ENCODE data around the gene UTF1. TPM values are rescaled to one million over a fixed set of nuclear protein-coding genes. Genes with fewer than 3 reads are reported as not detected.

The UTF1 gene
- total RNA-seq, 1 experiment from 2014 or later, result not detected

GRCh38 chr10:133269367-133269766 is 39.4 kb downstream of the UTF1 start:
- Histone ChIP-seq H3K4me1 (replicated peaks) (no peaks in the 10 kb centered on the region), H3K27me3 (replicated peaks) (no peaks in the 10 kb centered on the region), H3K36me3 (no peaks in the 10 kb centered on the region), H3K27ac (no peak overlapping the region), H3K4me3 (no peak overlapping the region), H3K9me3 (replicated peaks) (no peaks in the 10 kb centered on the region)
- no peak for DNase-seq (ENCODE audit: low read depth in 1 of 2, low spot score in 2 of 2)

- Histone ChIP-seq H3K27me3 (replicated peaks) (no peaks in the 10 kb centered on the region; the same call in 1 of the 2 replicates), H3K9me3 (replicated peaks) (no peaks in the 10 kb centered on the region)
These were observed 40.2 kb downstream of the UTF1 start for GRCh38 chr10:133270204-133270603.

GRCh38 chr10:133270773-133271297 is 40.8 kb downstream of the UTF1 start:
- Histone ChIP-seq H3K9me3 (replicated peaks) (no peaks in the 10 kb centered on the region), H3K36me3 (no peaks in the 10 kb centered on the region), H3K27ac (no peak overlapping the region), H3K4me3 (no peak overlapping the region), H3K4me1 (replicated peaks) (no peaks in the 10 kb centered on the region), H3K27me3 (replicated peaks) (peaks cover 6% of the 10 kb centered on the region; the same call in 1 of the 2 replicates)
- no peak for DNase-seq (ENCODE audit: low read depth in 1 of 2, low spot score in 2 of 2)

More at GRCh38 chr10:133270204-133270603, 40.2 kb downstream of the UTF1 start:
- no peak overlapping the region for H3K27ac ChIP-seq
- DNase-seq (ENCODE audit: low read depth in 1 of 2, low spot score in 2 of 2), result no peak
- no peak overlapping the region for H3K4me3 ChIP-seq
- no peaks in the 10 kb centered on the region for H3K4me1 ChIP-seq (replicated peaks)
- H3K36me3 ChIP-seq, result no peaks in the 10 kb centered on the region

- Histone ChIP-seq H3K9me3 (replicated peaks) (no peaks in the 10 kb centered on the region), H3K27ac (no peak overlapping the region), H3K36me3 (no peaks in the 10 kb centered on the region), H3K4me1 (replicated peaks) (no peaks in the 10 kb centered on the region), H3K27me3 (replicated peaks) (peaks cover 15% of the 10 kb centered on the region), H3K4me3 (no peak overlapping the region)
- no peak for DNase-seq (ENCODE audit: low read depth in 1 of 2, low spot score in 2 of 2)
These were observed 41.7 kb downstream of the UTF1 start for GRCh38 chr10:133271521-133272300.

GRCh38 chr10:133272301-133272963 is 42.4 kb downstream of the UTF1 start:
- Histone ChIP-seq H3K27me3 (replicated peaks) (peaks cover 17% of the 10 kb centered on the region), H3K4me3 (no peak overlapping the region), H3K4me1 (replicated peaks) (no peaks in the 10 kb centered on the region), H3K9me3 (replicated peaks) (no peaks in the 10 kb centered on the region), H3K36me3 (no peaks in the 10 kb centered on the region), H3K27ac (no peak overlapping the region)
- no peak for DNase-seq (ENCODE audit: low read depth in 1 of 2, low spot score in 2 of 2)

GRCh38 chr10:133272964-133273420 is 43.0 kb downstream of the UTF1 start:
- Histone ChIP-seq H3K4me1 (replicated peaks) (no peaks in the 10 kb centered on the region), H3K27ac (no peak overlapping the region), H3K4me3 (no peak overlapping the region), H3K27me3 (replicated peaks) (peaks cover 17% of the 10 kb centered on the region), H3K9me3 (replicated peaks) (no peaks in the 10 kb centered on the region), H3K36me3 (no peaks in the 10 kb centered on the region)
- DNase-seq (ENCODE audit: low read depth in 1 of 2, low spot score in 2 of 2), result no peak

GRCh38 chr10:133273534-133274143 is 43.6 kb downstream of the UTF1 start:
- peaks cover 2% of the 10 kb centered on the region for H3K36me3 ChIP-seq
- H3K4me1 ChIP-seq (replicated peaks), result no peaks in the 10 kb centered on the region
- no peak overlapping the region for H3K27ac ChIP-seq
- no peak for DNase-seq (ENCODE audit: low read depth in 1 of 2, low spot score in 2 of 2)
- no peaks in the 10 kb centered on the region for H3K9me3 ChIP-seq (replicated peaks)
- H3K4me3 ChIP-seq, result no peak overlapping the region
- peaks cover 17% of the 10 kb centered on the region for H3K27me3 ChIP-seq (replicated peaks)

- H3K9me3 ChIP-seq (replicated peaks), result no peaks in the 10 kb centered on the region
- no peaks in the 10 kb centered on the region for H3K4me1 ChIP-seq (replicated peaks)
- no peak overlapping the region for H3K4me3 ChIP-seq
- H3K27me3 ChIP-seq (replicated peaks), result peaks cover 17% of the 10 kb centered on the region
- no peak for DNase-seq (ENCODE audit: low read depth in 1 of 2, low spot score in 2 of 2)
- peaks cover 13% of the 10 kb centered on the region for H3K36me3 ChIP-seq
- no peak overlapping the region for H3K27ac ChIP-seq
These were observed 45.0 kb downstream of the UTF1 start for GRCh38 chr10:133274751-133275683.

GRCh38 chr10:133275684-133276092 is 45.7 kb downstream of the UTF1 start:
- Histone ChIP-seq H3K4me3 (no peak overlapping the region), H3K36me3 (peaks cover 13% of the 10 kb centered on the region), H3K9me3 (replicated peaks) (no peaks in the 10 kb centered on the region), H3K4me1 (replicated peaks) (no peaks in the 10 kb centered on the region), H3K27ac (no peak overlapping the region), H3K27me3 (replicated peaks) (peaks cover 17% of the 10 kb centered on the region)
- DNase-seq (ENCODE audit: low read depth in 1 of 2, low spot score in 2 of 2), result no peak

GRCh38 chr10:133276100-133276434 is 46.0 kb downstream of the UTF1 start:
- Histone ChIP-seq H3K36me3 (peaks cover 13% of the 10 kb centered on the region), H3K4me1 (replicated peaks) (no peaks in the 10 kb centered on the region), H3K9me3 (replicated peaks) (no peaks in the 10 kb centered on the region), H3K27me3 (replicated peaks) (peaks cover 17% of the 10 kb centered on the region), H3K4me3 (no peak overlapping the region), H3K27ac (no peak overlapping the region)
- no peak for DNase-seq (ENCODE audit: low read depth in 1 of 2, low spot score in 2 of 2)

GRCh38 chr10:133276435-133277201 is 46.6 kb downstream of the UTF1 start, which contains the start of gene ADAM8:
TSS of gene ADAM8 (minus strand) at chr10:133276868. CDS start at chr10:133276817, 51 bp downstream.
- no peaks in the 10 kb centered on the region for H3K9me3 ChIP-seq (replicated peaks)
- H3K4me1 ChIP-seq (replicated peaks), result no peaks in the 10 kb centered on the region
- DNase-seq (ENCODE audit: low read depth in 1 of 2, low spot score in 2 of 2), result no peak
- H3K4me3 ChIP-seq, result no peak within 1 kb of the TSS
- peaks cover 17% of the 10 kb centered on the region for H3K27me3 ChIP-seq (replicated peaks)
- peaks cover 18% of the 10 kb centered on the region for H3K36me3 ChIP-seq
- H3K27ac ChIP-seq, result no peak within 1 kb of the TSS

- H3K4me3 ChIP-seq, result no peak overlapping the region
These were observed 47.4 kb downstream of the UTF1 start for GRCh38 chr10:133277277-133277992.

More at GRCh38 chr10:133277277-133277992, 47.4 kb downstream of the UTF1 start:
- H3K36me3 ChIP-seq, result peaks cover 26% of the 10 kb centered on the region
- H3K27me3 ChIP-seq (replicated peaks), result peaks cover 17% of the 10 kb centered on the region
- H3K27ac ChIP-seq, result no peak overlapping the region
- no peaks in the 10 kb centered on the region for H3K4me1 ChIP-seq (replicated peaks)
- no peaks in the 10 kb centered on the region for H3K9me3 ChIP-seq (replicated peaks)
- no peak for DNase-seq (ENCODE audit: low read depth in 1 of 2, low spot score in 2 of 2)

All from SJSA1 (cell line).